A673 (cell line): ENCODE results near the gene KANTR. TPM values are rescaled to one million over a fixed set of nuclear protein-coding genes. Genes with fewer than 3 reads are reported as not detected.

Experiments used
- BruUV-seq: library from RNA; stranded (reverse); fragments of 400-500 nt; replicated peaks from 2 replicates; lab custom pipeline; 2021; lab: Mats Ljungman, UMichigan
- CTCF ChIA-PET: fragments of 300-600 bp; sonication (Branson Sonifier 250); formaldehyde crosslinking; loops from one replicate; lab custom pipeline; 2022; ENCODE audit warnings: antibody characterized with exemption; lab: Charles Lee
- POLR2A ChIA-PET: fragments of 300-600 bp; sonication (Branson Sonifier 250); formaldehyde crosslinking; loops from one replicate; lab custom pipeline; 2022; ENCODE audit warnings: antibody characterized with exemption; ENCODE audit not compliant: low non-redundant PET; lab: Charles Lee
- DNase-seq: peaks from one replicate; pipeline ENCODE4 v3.0.0-alpha.2; 2015; ENCODE audit warnings: low spot score
- H3K27ac ChIP-seq: fragments of 200-600 bp; sonication (generic); 2 replicates; pipeline ENCODE4 v1.5.1; 2016; ENCODE audit warnings: mixed run types, low read depth, mild to moderate bottlenecking, mixed read lengths, antibody characterized with exemption, low read length; ENCODE audit not compliant: poor library complexity, severe bottlenecking
- H3K27me3 ChIP-seq: fragments of 200-600 bp; sonication (generic); replicated peaks from 2 replicates; pipeline ENCODE4 v1.6.1; 2017; ENCODE audit warnings: mixed run types, low read depth, mild to moderate bottlenecking, mixed read lengths, antibody characterized with exemption, low read length; ENCODE audit not compliant: insufficient read depth, poor library complexity
- H3K36me3 ChIP-seq: fragments of 200-600 bp; sonication (generic); 2 replicates; pipeline ENCODE4 v1.6.1; 2016; ENCODE audit warnings: mixed run types, mild to moderate bottlenecking, mixed read lengths, antibody characterized with exemption, low read length; ENCODE audit not compliant: insufficient read depth, poor library complexity, severe bottlenecking
- H3K4me1 ChIP-seq: fragments of 200-600 bp; sonication (generic); 2 replicates; pipeline ENCODE4 v1.6.1; 2017; ENCODE audit warnings: mixed run types, mild to moderate bottlenecking, mixed read lengths, antibody characterized with exemption, low read length; ENCODE audit not compliant: insufficient read depth, poor library complexity, severe bottlenecking
- H3K4me3 ChIP-seq: fragments of 200-600 bp; sonication (generic); 2 replicates; pipeline ENCODE4 v1.5.1; 2016; ENCODE audit warnings: low read depth, mixed run types, mild to moderate bottlenecking, mixed read lengths, low read length; ENCODE audit not compliant: poor library complexity, severe bottlenecking
- H3K9me3 ChIP-seq: fragments of 200-600 bp; sonication (generic); 2 replicates; pipeline ENCODE4 v1.6.1; 2016; ENCODE audit warnings: mixed run types, low read depth, mild to moderate bottlenecking, mixed read lengths, antibody characterized with exemption, low read length; ENCODE audit not compliant: poor library complexity, severe bottlenecking
- EZH2 ChIP-seq: fragments of 200-600 bp; sonication (generic); IDR thresholded peaks from 2 replicates; pipeline ENCODE4 v1.6.1; 2017; ENCODE audit warnings: borderline replicate concordance, low read depth, mild to moderate bottlenecking, mixed read lengths, antibody characterized with exemption, low read length; ENCODE audit not compliant: poor library complexity, severe bottlenecking
- intact Hi-C: fragments of 100-400 bp; cut with micrococcal nuclease; formaldehyde crosslinking; loops from one replicate; pipeline ENCODE4 v1.10.0; 2022; ENCODE audit not compliant: unreplicated experiment
- total RNA-seq: library from RNA; stranded (reverse); gene quantifications from 2 replicates; pipeline ENCODE4 v1.2.3, GENCODE V29; 2021
- TF ChIP-seq, protein P1 (sequence below): fragments of 300-800, 200-600 bp; sonication (generic); conservative IDR thresholded peaks from 2 replicates; pipeline ENCODE4 v1.5.1; 2017; ENCODE audit warnings: low read depth, mild to moderate bottlenecking, antibody characterized with exemption, low read length, moderate library complexity, mixed read lengths

The KANTR gene
- total RNA-seq, 1 experiment from 2014 or later, result 15.4 TPM

DNA sequence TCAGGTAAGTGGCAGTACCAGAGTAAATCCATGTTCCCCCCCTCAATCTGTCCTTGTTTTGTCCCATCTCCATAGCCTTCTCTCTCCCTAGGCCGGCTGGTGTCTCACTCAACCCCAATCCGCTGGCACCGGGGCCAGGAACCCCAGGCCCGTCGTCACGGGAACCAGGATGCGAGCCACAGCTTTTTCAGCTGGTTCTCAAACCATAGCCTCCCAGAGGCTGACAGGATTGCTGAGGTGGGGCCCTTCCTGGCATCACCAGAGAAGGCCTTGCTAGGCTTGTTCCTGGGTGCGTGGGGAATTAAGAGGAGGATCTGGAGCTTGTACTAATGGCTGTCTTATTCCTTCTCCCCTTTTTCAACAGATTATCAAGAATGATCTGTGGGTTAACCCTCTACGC, 9.1 kb upstream of the KANTR start:
- no TSS peak for BruUV-seq

DNA sequence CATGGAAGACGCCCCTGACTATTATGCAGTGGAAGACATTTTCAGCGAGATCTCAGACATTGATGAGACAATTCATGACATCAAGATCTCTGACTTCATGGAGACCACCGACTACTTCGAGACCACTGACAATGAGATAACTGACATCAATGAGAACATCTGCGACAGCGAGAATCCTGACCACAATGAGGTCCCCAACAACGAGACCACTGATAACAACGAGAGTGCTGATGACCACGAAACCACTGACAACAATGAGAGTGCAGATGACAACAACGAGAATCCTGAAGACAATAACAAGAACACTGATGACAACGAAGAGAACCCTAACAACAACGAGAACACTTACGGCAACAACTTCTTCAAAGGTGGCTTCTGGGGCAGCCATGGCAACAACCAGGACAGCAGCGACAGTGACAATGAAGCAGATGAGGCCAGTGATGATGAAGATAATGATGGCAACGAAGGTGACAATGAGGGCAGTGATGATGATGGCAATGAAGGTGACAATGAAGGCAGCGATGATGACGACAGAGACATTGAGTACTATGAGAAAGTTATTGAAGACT, 8.2 kb upstream of the KANTR start:
- Histone ChIP-seq H3K9me3 (no peaks in the 10 kb centered on the region), H3K4me1 (peaks cover 14% of the 10 kb centered on the region), H3K27ac (no peak overlapping the region), H3K4me3 (no peak overlapping the region), H3K36me3 (peaks cover 29% of the 10 kb centered on the region), H3K27me3 (no peaks in the 10 kb centered on the region)
- TF ChIP-seq, protein P1, sequence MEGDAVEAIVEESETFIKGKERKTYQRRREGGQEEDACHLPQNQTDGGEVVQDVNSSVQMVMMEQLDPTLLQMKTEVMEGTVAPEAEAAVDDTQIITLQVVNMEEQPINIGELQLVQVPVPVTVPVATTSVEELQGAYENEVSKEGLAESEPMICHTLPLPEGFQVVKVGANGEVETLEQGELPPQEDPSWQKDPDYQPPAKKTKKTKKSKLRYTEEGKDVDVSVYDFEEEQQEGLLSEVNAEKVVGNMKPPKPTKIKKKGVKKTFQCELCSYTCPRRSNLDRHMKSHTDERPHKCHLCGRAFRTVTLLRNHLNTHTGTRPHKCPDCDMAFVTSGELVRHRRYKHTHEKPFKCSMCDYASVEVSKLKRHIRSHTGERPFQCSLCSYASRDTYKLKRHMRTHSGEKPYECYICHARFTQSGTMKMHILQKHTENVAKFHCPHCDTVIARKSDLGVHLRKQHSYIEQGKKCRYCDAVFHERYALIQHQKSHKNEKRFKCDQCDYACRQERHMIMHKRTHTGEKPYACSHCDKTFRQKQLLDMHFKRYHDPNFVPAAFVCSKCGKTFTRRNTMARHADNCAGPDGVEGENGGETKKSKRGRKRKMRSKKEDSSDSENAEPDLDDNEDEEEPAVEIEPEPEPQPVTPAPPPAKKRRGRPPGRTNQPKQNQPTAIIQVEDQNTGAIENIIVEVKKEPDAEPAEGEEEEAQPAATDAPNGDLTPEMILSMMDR, result no peak
- TF ChIP-seq EZH2, result no peak
- intact Hi-C loops, result no loop called here
- no TSS peak for BruUV-seq
- ChIA-PET POLR2A (no interaction called here), CTCF (no interaction called here)
- DNase-seq, result no peak

More for the DNA sequence above, 9.1 kb upstream of the KANTR start:
- TF ChIP-seq, protein P1, result no peak
- no peak for TF ChIP-seq EZH2
- DNase-seq, result no peak
- Histone ChIP-seq H3K4me3 (no peak overlapping the region), H3K4me1 (peaks cover 14% of the 10 kb centered on the region), H3K36me3 (peaks cover 29% of the 10 kb centered on the region), H3K27me3 (no peaks in the 10 kb centered on the region), H3K27ac (no peak overlapping the region), H3K9me3 (no peaks in the 10 kb centered on the region)
- ChIA-PET CTCF (no interaction called here), POLR2A (no interaction called here)
- intact Hi-C loops, result no loop called here

DNA sequence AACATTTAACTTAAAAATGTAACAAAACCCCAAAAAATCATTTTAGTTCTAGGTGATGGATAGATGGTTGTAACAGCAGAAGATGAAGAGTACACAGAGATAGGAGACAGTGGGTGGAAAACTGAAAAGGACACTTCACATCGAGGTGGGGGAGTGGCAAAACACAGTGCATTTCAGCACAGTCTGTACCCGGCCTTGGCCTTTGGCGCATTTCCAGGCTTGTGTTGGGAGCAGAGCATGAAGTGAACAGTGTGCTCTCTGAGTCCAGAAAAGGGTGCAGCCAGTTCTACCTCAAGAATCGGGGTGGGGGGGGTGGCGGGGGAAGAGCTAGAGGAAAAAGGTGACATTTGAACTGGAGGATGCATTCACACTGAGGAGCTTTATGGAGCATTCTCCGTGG, 7.5 kb upstream of the KANTR start:
- ChIA-PET CTCF (no interaction called here), POLR2A (no interaction called here)
- Histone ChIP-seq H3K4me1 (peaks cover 14% of the 10 kb centered on the region), H3K27me3 (no peaks in the 10 kb centered on the region), H3K9me3 (no peaks in the 10 kb centered on the region), H3K36me3 (peaks cover 29% of the 10 kb centered on the region), H3K4me3 (no peak overlapping the region), H3K27ac (no peak overlapping the region)
- intact Hi-C loops, result no loop called here
- BruUV-seq, result no TSS peak
- TF ChIP-seq, protein P1, result no peak
- TF ChIP-seq EZH2, result no peak
- DNase-seq, result no peak
